Activated CD4-positive, alpha-beta T cell treated with anti-CD3 and anti-CD28 coated beads, Interleukin-2, Interleukin-6, amounts not matched to agents 100 ng/mL and 50 ng/mL, durations not matched to agents 16 hours and 8 hours (primary cell): ENCODE measurements around the gene BCAM.

Experiments used
- DNase-seq: peaks from one replicate; pipeline ENCODE4 v3.0.0-alpha.2; 2020

Gene BCAM

GRCh38 chr19:44794610-44795009 is 14.3 kb upstream of the BCAM start:
- no peak for DNase-seq

- DNase-seq, result no peak
Measured at GRCh38 chr19:44795398-44795987, 13.4 kb upstream of the BCAM start.

GRCh38 chr19:44796701-44797115 is 12.2 kb upstream of the BCAM start:
- no peak for DNase-seq

- DNase-seq, result no peak
Measured at GRCh38 chr19:44799627-44800346, 9.1 kb upstream of the BCAM start.

- peak; percentile 90 for DNase-seq
Measured at GRCh38 chr19:44800461-44800860, 8.4 kb upstream of the BCAM start.

- DNase-seq, result no peak
Measured at GRCh38 chr19:44803442-44804428, 5.2 kb upstream of the BCAM start.

GRCh38 chr19:44806291-44806690 is 2.6 kb upstream of the BCAM start:
- no peak for DNase-seq

GRCh38 chr19:44807162-44807561 is 1.7 kb upstream of the BCAM start:
- DNase-seq, result no peak

- no peak for DNase-seq
Measured at GRCh38 chr19:44807652-44808462, 1.0 kb upstream of the BCAM start.

GRCh38 chr19:44809577-44810233 is 802 bp downstream of the BCAM start:
- no peak for DNase-seq

GRCh38 chr19:44810234-44811121 is 1.6 kb downstream of the BCAM start:
- no peak for DNase-seq

- DNase-seq, result no peak
Measured at GRCh38 chr19:44811122-44811419, 2.2 kb downstream of the BCAM start.

GRCh38 chr19:44812142-44812718 is 3.3 kb downstream of the BCAM start:
- no peak for DNase-seq

GRCh38 chr19:44813070-44813840 is 4.4 kb downstream of the BCAM start:
- no peak for DNase-seq

GRCh38 chr19:44813841-44814470 is 5.1 kb downstream of the BCAM start:
- DNase-seq, result no peak

- DNase-seq, result no peak
Measured at GRCh38 chr19:44814517-44814916, 5.6 kb downstream of the BCAM start.

- no peak for DNase-seq
Measured at GRCh38 chr19:44816301-44816700, 7.4 kb downstream of the BCAM start.

GRCh38 chr19:44817725-44818465 is 9.0 kb downstream of the BCAM start:
- DNase-seq, result no peak
